ENCODE measurements around the gene ASCC1. TPM values are rescaled to one million over a fixed set of nuclear protein-coding genes. Genes with fewer than 3 reads are reported as not detected.

ASCC1 gene
- total RNA-seq, 4 donors from 2014 or later, result 13.4 to 34.0 (median 20.5) TPM

DNA sequence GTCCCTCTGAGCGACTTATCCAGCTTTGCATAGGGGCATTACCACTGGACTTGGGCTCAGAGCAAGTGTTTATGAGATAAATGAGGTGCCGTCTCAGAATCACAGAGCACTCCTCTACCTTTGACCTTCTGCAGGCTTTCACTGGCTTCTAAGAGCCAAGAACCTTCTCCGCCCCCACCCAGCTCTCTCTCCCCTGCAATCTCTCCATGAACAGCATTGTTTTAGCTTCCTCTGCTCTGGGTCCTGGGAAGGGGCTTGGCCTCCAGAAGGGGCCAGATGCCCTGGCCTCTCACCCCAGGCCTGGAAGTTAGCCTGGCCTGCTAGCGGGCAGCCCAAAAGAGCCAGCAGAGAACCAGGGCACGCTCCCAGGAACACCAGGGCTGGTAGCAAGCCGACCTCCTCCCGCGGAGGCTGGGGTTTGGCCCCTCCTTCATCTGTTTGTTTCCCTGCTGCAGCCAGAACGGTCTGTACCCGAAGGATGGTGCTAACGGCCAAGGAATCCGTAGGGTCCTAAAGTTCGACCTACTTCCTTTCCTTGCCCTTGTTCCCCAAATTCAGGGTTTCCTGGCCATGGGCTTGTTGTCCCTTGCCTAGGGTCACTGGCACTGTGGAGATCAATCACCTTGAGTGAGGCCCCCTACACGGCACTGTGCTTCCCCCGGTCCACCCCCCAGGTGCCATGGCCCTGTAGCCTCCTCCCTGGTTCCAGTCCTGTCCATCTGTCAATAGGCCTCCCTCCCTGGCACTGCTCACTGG lies 38.9 kb upstream of the ASCC1 start:
- intact Hi-C loops (cut with DNase I; ENCODE audit: low total_unique reads), result no loop called here
- H3K9me3 ChIP-seq, result no peaks in the 10 kb centered on the region
- peaks cover 63 to 82% (median 71%) of the 10 kb centered on the region in 4 donors for H3K4me1 ChIP-seq
- no peaks in the 10 kb centered on the region for H3K36me3 ChIP-seq
- H3K27ac ChIP-seq, result peak overlapping the region; percentile 89 to 96 (median 94)
- DNase-seq, result peak; percentile 89
- 18 to 23% methylated on average over 9 to 15 of the region's 15 CpGs for WGBS, 2 donors (ENCODE audit: low coverage in 1 of 2)
- in situ Hi-C loops (cut with MboI; ENCODE audit: low pct_ligation_motif_present in 1 of 4, low pct_unique_long_range_greater_than_20kb in 1 of 4, low sequenced_read_pairs in 3 of 4), result no loop called here
- H3K27me3 ChIP-seq, result no peaks in the 10 kb centered on the region
- peak overlapping the region in 1 of 4 donors; percentile 27 for H3K4me3 ChIP-seq
- peak; percentile 79 to 91 (median 86) for TF ChIP-seq POLR2AphosphoS5 (IDR thresholded peaks at IDR 0.05)
- peak; percentile 74 for TF ChIP-seq POLR2A (IDR thresholded peaks at IDR 0.05)
- TF ChIP-seq, protein P1, sequence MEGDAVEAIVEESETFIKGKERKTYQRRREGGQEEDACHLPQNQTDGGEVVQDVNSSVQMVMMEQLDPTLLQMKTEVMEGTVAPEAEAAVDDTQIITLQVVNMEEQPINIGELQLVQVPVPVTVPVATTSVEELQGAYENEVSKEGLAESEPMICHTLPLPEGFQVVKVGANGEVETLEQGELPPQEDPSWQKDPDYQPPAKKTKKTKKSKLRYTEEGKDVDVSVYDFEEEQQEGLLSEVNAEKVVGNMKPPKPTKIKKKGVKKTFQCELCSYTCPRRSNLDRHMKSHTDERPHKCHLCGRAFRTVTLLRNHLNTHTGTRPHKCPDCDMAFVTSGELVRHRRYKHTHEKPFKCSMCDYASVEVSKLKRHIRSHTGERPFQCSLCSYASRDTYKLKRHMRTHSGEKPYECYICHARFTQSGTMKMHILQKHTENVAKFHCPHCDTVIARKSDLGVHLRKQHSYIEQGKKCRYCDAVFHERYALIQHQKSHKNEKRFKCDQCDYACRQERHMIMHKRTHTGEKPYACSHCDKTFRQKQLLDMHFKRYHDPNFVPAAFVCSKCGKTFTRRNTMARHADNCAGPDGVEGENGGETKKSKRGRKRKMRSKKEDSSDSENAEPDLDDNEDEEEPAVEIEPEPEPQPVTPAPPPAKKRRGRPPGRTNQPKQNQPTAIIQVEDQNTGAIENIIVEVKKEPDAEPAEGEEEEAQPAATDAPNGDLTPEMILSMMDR (IDR thresholded peaks at IDR 0.05), result no peak
- peak; percentile 97 for TF ChIP-seq EP300 (IDR thresholded peaks at IDR 0.05; ENCODE audit: low read depth)

GRCh38 chr10:72253578-72253977 lies 37.5 kb upstream of the ASCC1 start:
- in situ Hi-C loops (cut with MboI; ENCODE audit: low pct_ligation_motif_present in 1 of 4, low pct_unique_long_range_greater_than_20kb in 1 of 4, low sequenced_read_pairs in 3 of 4), result no loop called here

DNA sequence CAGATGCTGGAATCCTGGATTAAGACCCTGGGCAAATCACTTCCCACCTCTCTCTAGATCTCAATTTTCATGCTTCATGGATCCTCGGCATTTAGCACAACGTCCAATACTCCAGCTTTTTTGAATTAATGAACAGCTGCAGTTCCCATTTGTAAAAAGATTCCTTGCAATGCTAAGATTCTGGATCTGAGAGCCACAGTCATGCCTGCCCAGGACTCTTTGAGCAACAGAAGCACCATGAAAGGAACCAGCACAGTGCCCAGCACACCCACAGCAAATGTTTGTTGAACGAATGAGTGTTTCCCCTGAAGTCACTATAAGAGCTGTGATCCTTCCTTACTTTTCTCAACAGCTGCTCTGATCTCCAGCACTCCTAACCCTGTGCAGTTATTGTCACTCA lies 36.9 kb upstream of the ASCC1 start:
- TF ChIP-seq, protein P1 (IDR thresholded peaks at IDR 0.05), result no peak
- TF ChIP-seq EP300 (IDR thresholded peaks at IDR 0.05; ENCODE audit: low read depth), result no peak
- no peak for TF ChIP-seq POLR2A (IDR thresholded peaks at IDR 0.05)
- TF ChIP-seq POLR2AphosphoS5 (IDR thresholded peaks at IDR 0.05), result no peak
- Histone ChIP-seq H3K4me3 (no peak overlapping the region), H3K27ac (peak overlapping the region; percentile 89 to 96 (median 94)), H3K9me3 (no peaks in the 10 kb centered on the region), H3K27me3 (no peaks in the 10 kb centered on the region), H3K36me3 (no peaks in the 10 kb centered on the region), H3K4me1 (peaks cover 69 to 88% (median 75%) of the 10 kb centered on the region in 4 donors)
- intact Hi-C loops (cut with DNase I; ENCODE audit: low total_unique reads) (no loop called here), in situ Hi-C loops (cut with MboI; ENCODE audit: low pct_ligation_motif_present in 1 of 4, low pct_unique_long_range_greater_than_20kb in 1 of 4, low sequenced_read_pairs in 3 of 4) (no loop called here)
- 82% methylated on average over 3 of the region's 3 CpGs; no CpG with 5 or more reads in 1 of the 2 donors for WGBS, 2 donors (ENCODE audit: low coverage in 1 of 2)
- no peak for DNase-seq

More at GRCh38 chr10:72253578-72253977, 37.5 kb upstream of the ASCC1 start:
- peak overlapping the region; percentile 89 to 96 (median 94) for H3K27ac ChIP-seq
- H3K4me1 ChIP-seq, result peaks cover 65 to 82% (median 71%) of the 10 kb centered on the region in 4 donors
- TF ChIP-seq EP300 (IDR thresholded peaks at IDR 0.05; ENCODE audit: low read depth), result no peak
- no peak for TF ChIP-seq POLR2AphosphoS5 (IDR thresholded peaks at IDR 0.05)
- TF ChIP-seq, protein P1 (IDR thresholded peaks at IDR 0.05), result no peak
- no peak for TF ChIP-seq POLR2A (IDR thresholded peaks at IDR 0.05)
- intact Hi-C loops (cut with DNase I; ENCODE audit: low total_unique reads), result no loop called here
- no peaks in the 10 kb centered on the region for H3K27me3 ChIP-seq
- WGBS, 2 donors (ENCODE audit: low coverage in 1 of 2), result 78 to 91% methylated on average over 5 to 7 of the region's 7 CpGs
- no peaks in the 10 kb centered on the region for H3K36me3 ChIP-seq
- H3K9me3 ChIP-seq, result no peaks in the 10 kb centered on the region
- H3K4me3 ChIP-seq, result no peak overlapping the region
- no peak for DNase-seq

- H3K9me3 ChIP-seq, result no peaks in the 10 kb centered on the region
- no peaks in the 10 kb centered on the region for H3K36me3 ChIP-seq
- in situ Hi-C loops (cut with MboI; ENCODE audit: low pct_ligation_motif_present in 1 of 4, low pct_unique_long_range_greater_than_20kb in 1 of 4, low sequenced_read_pairs in 3 of 4) (no loop called here), intact Hi-C loops (cut with DNase I; ENCODE audit: low total_unique reads) (no loop called here)
- peaks cover 72 to 92% (median 82%) of the 10 kb centered on the region in 4 donors for H3K4me1 ChIP-seq
- H3K4me3 ChIP-seq, result no peak overlapping the region
- H3K27ac ChIP-seq, result peak overlapping the region in 3 of 4 donors; percentile 93 to 97 (median 95)
- no peak for DNase-seq
- 86 to 100% methylated on average over 1 to 6 of the region's 6 CpGs for WGBS, 2 donors (ENCODE audit: low coverage in 1 of 2)
- H3K27me3 ChIP-seq, result no peaks in the 10 kb centered on the region
- TF ChIP-seq POLR2AphosphoS5 (IDR thresholded peaks at IDR 0.05), result no peak
- TF ChIP-seq POLR2A (IDR thresholded peaks at IDR 0.05), result no peak
- TF ChIP-seq, protein P1 (IDR thresholded peaks at IDR 0.05), result no peak
- no peak for TF ChIP-seq EP300 (IDR thresholded peaks at IDR 0.05; ENCODE audit: low read depth)
Measured at GRCh38 chr10:72251635-72252034, 35.6 kb upstream of the ASCC1 start.
